Measurements from ENCODE around the gene ZC3H12C.
A peak's percentile ranks its signal among the peaks of the same experiment; 100 is the strongest.

The ZC3H12C gene

DNA sequence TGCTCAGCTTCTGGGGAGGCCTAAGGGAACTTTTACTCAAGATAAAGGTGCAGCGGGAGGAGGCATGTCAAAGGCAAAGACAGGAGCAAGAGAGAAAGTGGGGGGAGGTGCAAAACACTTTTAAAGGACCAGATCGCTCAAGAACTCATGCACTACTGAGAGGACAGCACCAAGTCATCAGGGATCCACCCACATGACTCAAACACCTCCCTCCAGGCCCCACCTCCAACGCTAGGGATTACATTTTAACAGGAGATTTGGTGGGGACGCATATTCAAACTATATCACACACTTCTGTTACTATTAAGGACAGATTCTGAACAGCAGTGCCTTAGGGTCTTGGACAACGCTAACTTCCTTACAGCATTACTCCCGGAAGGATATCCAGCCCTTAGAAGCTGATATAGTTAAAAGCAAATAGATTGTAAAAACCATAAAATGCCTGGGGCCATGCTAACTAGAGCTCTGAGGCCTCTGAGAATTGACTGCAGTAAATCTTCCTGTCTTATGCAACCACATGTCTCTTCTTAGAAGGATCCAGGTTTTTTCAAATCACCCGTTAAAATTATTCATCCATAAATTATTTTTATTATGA lies 16.7 kb upstream of the ZC3H12C start:
- TF ChIP-seq, protein P1, sequence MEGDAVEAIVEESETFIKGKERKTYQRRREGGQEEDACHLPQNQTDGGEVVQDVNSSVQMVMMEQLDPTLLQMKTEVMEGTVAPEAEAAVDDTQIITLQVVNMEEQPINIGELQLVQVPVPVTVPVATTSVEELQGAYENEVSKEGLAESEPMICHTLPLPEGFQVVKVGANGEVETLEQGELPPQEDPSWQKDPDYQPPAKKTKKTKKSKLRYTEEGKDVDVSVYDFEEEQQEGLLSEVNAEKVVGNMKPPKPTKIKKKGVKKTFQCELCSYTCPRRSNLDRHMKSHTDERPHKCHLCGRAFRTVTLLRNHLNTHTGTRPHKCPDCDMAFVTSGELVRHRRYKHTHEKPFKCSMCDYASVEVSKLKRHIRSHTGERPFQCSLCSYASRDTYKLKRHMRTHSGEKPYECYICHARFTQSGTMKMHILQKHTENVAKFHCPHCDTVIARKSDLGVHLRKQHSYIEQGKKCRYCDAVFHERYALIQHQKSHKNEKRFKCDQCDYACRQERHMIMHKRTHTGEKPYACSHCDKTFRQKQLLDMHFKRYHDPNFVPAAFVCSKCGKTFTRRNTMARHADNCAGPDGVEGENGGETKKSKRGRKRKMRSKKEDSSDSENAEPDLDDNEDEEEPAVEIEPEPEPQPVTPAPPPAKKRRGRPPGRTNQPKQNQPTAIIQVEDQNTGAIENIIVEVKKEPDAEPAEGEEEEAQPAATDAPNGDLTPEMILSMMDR (IDR thresholded peaks at IDR 0.05; ENCODE audit: borderline replicate concordance, control extremely low read depth, extremely low read depth, insufficient read depth, missing control alignments): no peak
- in situ Hi-C loops (cut with MboI; ENCODE audit: low sequenced_read_pairs, unreplicated experiment): no loop called here
- no peak for DNase-seq (ENCODE audit: low spot score)

DNA sequence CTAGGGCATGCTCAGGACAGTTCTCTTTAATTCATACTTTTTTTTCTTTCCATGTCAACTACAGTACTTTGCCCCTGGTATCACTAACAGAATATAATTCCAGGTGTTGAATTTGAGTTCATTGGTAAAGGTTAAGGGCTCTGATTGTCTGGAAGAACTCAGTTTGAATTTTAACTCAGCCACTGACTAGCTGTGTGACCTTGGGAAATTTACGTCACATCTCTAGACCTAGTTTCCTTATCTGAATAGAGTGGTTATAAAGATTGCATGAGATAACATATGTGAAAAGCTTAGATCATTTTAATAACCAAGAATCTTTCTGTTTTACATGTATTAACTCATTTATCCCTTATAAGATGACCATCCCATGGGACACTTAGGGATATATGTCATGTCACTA lies 15.8 kb upstream of the ZC3H12C start:
- in situ Hi-C loops (cut with MboI; ENCODE audit: low sequenced_read_pairs, unreplicated experiment): no loop called here
- TF ChIP-seq, protein P1 (IDR thresholded peaks at IDR 0.05; ENCODE audit: borderline replicate concordance, control extremely low read depth, extremely low read depth, insufficient read depth, missing control alignments): no peak
- no peak for DNase-seq (ENCODE audit: low spot score)

GRCh38 chr11:110077831-110078325 lies 15.3 kb upstream of the ZC3H12C start:
- peak; percentile 42 for DNase-seq (ENCODE audit: low spot score)
- in situ Hi-C loops (cut with MboI; ENCODE audit: low sequenced_read_pairs, unreplicated experiment): no loop called here
- TF ChIP-seq, protein P1 (IDR thresholded peaks at IDR 0.05; ENCODE audit: borderline replicate concordance, control extremely low read depth, extremely low read depth, insufficient read depth, missing control alignments): no peak

DNA sequence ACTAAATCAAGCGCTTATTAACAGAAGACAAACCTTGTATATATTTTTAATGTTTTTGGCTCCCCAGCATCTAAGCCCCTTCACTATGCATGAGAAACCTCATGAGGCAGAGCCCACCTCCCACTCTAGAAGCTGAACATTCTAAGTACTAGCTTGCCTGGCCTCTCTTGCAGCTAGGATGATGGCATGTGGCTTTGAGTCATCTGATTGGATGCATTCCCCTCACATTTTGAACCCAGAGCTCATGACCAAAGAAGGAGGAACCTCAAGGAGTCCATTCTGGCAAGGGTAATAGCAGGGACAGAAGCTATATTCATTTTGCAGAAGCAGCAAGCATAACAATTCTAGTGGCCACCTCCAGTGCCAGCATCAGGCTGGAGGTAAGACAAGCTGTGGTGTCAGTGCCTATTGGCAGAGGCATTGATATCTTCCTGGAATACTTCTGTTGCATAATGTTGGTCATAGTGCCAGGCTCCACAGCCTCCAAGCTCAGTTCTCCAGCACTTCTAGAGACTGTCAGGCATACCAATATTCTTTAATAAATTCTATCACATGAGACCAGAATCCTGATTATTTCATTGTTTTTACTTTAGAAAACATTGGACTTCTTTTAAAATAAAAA lies 14.2 kb upstream of the ZC3H12C start:
- DNase-seq (ENCODE audit: low spot score): no peak
- TF ChIP-seq, protein P1 (IDR thresholded peaks at IDR 0.05; ENCODE audit: borderline replicate concordance, control extremely low read depth, extremely low read depth, insufficient read depth, missing control alignments): no peak
- in situ Hi-C loops (cut with MboI; ENCODE audit: low sequenced_read_pairs, unreplicated experiment): no loop called here

DNA sequence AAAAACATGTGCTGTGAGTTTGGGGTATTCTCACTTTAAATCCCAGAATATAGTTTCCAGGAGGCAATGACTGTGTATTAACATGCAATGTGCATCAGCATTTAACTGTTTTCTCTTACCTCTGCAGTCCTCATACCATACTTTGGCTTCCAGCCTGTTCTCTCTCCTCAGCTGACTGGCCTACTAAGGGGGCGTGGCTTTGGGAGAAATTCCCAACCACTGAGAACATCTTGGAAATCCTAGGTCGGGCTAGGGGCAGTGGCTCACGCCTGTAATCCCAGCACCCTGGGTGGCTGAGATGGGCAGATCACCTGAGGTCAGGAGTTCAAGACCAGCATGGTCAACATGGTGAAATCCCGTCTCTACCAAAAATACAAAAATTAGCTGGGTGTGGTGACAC lies 13.5 kb upstream of the ZC3H12C start:
- in situ Hi-C loops (cut with MboI; ENCODE audit: low sequenced_read_pairs, unreplicated experiment): loop anchor here (10.0 kb wide), 1 partner anchor 125 kb away; no protein-coding TSS in a partner anchor
- TF ChIP-seq, protein P1 (IDR thresholded peaks at IDR 0.05; ENCODE audit: borderline replicate concordance, control extremely low read depth, extremely low read depth, insufficient read depth, missing control alignments): no peak
- DNase-seq (ENCODE audit: low spot score): no peak

- in situ Hi-C loops (cut with MboI; ENCODE audit: low sequenced_read_pairs, unreplicated experiment): loop anchor here (10.0 kb wide), 1 partner anchor 127 kb away; no protein-coding TSS in a partner anchor
- TF ChIP-seq, protein P1 (IDR thresholded peaks at IDR 0.05; ENCODE audit: borderline replicate concordance, control extremely low read depth, extremely low read depth, insufficient read depth, missing control alignments): no peak
- DNase-seq (ENCODE audit: low spot score): no peak
Observed at GRCh38 chr11:110081462-110082376, 11.5 kb upstream of the ZC3H12C start.

Measured in GM13976 (cell line).